Measurements from ENCODE around the gene ADARB1.

The ADARB1 gene

DNA sequence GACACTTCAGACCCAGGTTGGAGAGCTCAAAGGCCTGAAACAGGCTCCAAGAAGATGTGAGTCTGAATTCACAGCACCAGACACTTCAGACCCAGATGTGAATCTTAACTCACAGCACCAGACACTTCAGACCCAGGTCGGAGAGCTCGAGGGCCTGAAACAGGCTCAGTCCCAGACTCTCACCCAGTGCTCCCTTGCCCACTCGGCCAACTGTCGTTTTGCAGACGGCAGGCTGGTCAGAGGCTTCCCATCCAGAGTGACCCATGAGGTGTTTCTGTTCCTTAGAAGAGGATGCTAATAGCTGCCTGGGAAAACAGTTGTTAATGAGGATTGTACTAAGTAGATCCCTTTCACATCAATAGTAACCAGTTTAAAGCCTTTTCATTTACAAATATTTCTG is 88.4 kb downstream of the ADARB1 start:
- FAIRE-seq (no peak), DNase-seq (ENCODE audit: insufficient read length, low spot score) (no peak)

DNA sequence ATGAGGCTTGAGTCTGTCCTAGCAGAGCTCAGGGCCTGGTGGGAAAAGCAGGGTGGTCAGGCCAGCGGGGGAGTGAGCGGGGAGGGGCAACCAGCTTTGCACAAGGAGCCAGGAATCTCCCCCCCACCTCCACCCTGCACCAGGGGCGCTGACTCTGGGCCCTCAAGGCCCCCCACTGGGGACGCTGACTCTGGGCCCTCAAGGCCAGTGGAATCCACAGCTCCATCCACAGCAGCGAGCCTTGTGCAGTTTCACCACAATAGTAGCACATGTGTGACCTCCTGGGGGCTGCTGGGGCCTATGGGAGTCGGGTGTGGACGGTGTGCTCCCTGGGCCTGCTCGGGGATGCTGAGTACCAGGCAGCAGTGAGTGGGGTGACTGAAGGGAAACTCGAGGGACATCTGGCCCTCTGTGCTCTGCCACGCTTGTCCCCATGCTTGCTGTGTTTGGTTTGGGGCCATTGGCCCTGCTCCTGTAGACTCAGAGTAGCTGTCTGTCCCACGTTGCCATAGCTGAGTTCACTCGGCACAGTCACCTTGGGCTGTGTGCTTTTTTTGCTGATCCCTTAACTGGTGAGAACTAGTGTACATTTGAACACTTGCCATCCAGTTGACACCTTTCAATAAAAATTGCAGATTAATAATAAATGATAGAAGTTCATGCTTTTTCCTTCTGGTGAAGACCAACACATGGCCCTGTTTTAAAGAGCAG is 89.2 kb downstream of the ADARB1 start:
- FAIRE-seq: no peak
- DNase-seq (ENCODE audit: insufficient read length, low spot score): no peak

GRCh38 chr21:45164124-45164511 is 89.7 kb downstream of the ADARB1 start:
- DNase-seq (ENCODE audit: insufficient read length, low spot score): no peak
- no peak for FAIRE-seq

- DNase-seq (ENCODE audit: insufficient read length, low spot score): no peak
- FAIRE-seq: no peak
These were observed 90.5 kb downstream of the ADARB1 start for GRCh38 chr21:45164838-45165237.

DNA sequence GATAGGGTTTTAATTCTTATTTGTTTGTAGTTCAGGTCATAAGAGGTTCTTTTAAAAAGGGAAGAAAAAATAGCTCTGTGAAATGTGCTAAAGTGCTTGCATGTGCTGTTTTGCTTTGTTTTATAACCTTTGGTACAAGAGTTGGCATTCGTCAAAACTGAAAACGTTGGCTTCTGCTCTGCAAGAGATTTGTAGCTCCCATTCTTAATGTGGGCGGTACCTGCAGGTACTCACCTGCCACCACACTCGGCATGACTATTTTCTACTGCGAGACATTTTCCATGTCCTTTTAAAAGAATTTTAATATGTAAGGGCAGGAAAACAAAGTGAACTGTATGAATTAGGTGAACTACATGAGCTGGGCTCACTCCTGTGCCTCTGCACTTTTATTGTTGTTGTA is 92.6 kb downstream of the ADARB1 start:
- FAIRE-seq (no peak), DNase-seq (ENCODE audit: insufficient read length, low spot score) (no peak)

DNA sequence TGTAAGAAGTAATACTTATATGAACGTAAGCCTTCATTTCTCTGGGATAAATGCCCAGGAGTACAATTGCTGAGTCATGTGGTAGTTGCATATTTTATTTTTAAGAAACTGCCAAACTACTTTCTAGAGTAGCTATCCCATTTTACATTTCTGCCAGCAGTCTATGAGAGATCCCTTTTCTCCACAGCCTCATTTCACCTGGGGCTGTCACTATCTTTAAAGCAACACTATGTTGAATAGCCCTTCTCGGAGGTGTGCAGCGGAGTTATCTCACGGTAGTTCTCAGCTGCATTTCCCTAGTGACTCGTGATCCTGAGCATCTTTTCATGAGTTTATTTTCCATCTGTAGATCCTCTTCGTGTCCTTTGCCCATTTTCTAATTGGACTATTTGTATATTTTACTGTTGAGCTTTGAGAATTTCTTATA is 93.4 kb downstream of the ADARB1 start:
- DNase-seq (ENCODE audit: insufficient read length, low spot score) (no peak), FAIRE-seq (no peak)

- DNase-seq (ENCODE audit: insufficient read length, low spot score) (no peak), FAIRE-seq (no peak)
These were observed 94.1 kb downstream of the ADARB1 start for GRCh38 chr21:45168522-45168921.

DNA sequence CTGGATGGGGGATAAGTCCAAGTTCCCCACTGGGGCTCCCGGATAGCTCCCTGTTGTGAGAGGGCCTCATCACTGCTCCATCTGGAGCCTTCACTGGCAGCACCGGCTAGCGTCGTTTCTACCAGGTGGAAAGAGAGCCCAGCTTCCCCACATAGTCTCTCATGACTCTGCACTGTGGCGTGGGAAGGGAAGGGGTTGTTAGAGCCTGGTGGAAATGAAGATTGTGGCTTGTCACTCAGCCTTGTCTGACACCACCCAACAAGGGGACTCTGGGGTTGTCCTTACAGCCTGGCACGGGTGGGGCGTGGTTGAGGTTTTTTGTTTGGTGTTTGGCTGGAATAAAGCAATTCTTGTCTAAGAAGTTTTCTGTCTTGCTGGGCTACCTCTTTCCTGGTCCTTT is 94.6 kb downstream of the ADARB1 start:
- DNase-seq (ENCODE audit: insufficient read length, low spot score): no peak
- FAIRE-seq: no peak

GRCh38 chr21:45169682-45170081 is 95.3 kb downstream of the ADARB1 start:
- no peak for FAIRE-seq

GRCh38 chr21:45170987-45171386 is 96.6 kb downstream of the ADARB1 start:
- DNase-seq (ENCODE audit: insufficient read length, low spot score) (no peak), FAIRE-seq (no peak)

More at GRCh38 chr21:45169682-45170081, 95.3 kb downstream of the ADARB1 start:
- DNase-seq (ENCODE audit: insufficient read length, low spot score): no peak

DNA sequence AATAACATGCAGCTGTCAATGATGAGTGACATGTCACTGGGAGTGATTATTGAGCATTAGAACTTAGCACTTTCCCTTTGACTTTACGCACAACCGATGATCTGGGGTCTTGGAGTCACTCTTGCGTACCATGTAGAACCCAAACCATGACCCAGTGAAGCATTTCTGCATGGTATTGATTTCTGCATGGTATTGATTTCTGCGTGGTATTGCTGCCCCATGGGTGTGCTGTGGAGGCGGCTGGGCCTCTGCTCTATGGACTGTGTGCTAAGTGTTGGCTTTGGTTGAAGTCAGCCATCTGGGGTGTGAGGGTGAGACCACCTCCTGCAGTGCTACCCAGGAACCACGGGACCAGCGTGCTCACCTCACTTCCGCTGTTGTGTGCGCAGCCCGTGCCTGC is 98.0 kb downstream of the ADARB1 start:
- FAIRE-seq (no peak), DNase-seq (ENCODE audit: insufficient read length, low spot score) (no peak)

GRCh38 chr21:45175326-45176095 is 101.1 kb downstream of the ADARB1 start:
- no peak for FAIRE-seq

DNA sequence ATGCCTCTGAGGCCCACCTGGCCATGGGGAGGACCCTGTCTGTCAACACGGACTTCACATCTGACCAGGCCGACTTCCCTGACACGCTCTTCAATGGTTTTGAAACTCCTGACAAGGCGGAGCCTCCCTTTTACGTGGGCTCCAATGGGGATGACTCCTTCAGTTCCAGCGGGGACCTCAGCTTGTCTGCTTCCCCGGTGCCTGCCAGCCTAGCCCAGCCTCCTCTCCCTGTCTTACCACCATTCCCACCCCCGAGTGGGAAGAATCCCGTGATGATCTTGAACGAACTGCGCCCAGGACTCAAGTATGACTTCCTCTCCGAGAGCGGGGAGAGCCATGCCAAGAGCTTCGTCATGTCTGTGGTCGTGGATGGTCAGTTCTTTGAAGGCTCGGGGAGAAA is 101.8 kb downstream of the ADARB1 start:
- FAIRE-seq (no peak), DNase-seq (ENCODE audit: insufficient read length, low spot score) (no peak)

More at GRCh38 chr21:45175326-45176095, 101.1 kb downstream of the ADARB1 start:
- DNase-seq (ENCODE audit: insufficient read length, low spot score): no peak

DNA sequence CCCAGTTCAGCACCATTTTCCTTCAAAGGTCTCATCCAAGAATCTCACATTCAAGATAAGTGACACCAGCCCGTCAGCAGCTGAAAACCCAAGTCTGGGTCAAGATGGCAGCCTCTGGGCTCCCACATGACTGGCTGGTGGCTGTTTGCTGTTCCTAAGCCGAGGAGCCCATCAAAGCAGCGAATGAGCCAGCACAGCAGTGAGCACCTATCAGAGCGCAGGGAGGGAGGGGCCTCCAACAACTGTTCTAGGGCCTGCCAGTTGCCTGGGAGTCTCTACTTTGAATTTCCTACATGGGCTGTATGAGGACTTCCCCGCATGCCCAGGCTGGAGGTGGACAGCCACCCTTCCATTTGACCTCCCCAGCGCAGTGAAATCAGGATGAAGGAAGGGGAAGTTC is 102.7 kb downstream of the ADARB1 start:
- DNase-seq (ENCODE audit: insufficient read length, low spot score) (no peak), FAIRE-seq (no peak)

- FAIRE-seq: no peak
- no peak for DNase-seq (ENCODE audit: insufficient read length, low spot score)
These were observed 103.8 kb downstream of the ADARB1 start for GRCh38 chr21:45178070-45178608.

DNA sequence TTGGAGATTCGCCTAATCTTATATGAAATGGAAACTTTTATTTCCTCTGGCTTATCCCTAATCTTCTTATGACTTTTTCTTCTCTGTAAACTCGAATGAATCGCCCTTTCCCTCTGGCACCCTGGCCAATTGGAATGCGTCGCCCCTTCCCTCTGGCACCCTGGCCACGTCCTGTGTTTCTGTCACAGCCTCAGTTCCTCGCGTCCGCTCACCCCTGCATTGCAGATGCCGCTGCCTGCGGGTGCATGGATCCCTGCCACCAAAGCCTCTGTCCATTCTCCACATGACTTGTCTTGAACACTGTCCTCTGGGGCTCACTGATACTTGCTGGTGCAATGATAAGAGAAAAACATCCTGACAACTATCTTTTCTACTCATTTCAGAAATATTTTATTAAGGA is 104.6 kb downstream of the ADARB1 start:
- DNase-seq (ENCODE audit: insufficient read length, low spot score): no peak
- FAIRE-seq: no peak

DNA sequence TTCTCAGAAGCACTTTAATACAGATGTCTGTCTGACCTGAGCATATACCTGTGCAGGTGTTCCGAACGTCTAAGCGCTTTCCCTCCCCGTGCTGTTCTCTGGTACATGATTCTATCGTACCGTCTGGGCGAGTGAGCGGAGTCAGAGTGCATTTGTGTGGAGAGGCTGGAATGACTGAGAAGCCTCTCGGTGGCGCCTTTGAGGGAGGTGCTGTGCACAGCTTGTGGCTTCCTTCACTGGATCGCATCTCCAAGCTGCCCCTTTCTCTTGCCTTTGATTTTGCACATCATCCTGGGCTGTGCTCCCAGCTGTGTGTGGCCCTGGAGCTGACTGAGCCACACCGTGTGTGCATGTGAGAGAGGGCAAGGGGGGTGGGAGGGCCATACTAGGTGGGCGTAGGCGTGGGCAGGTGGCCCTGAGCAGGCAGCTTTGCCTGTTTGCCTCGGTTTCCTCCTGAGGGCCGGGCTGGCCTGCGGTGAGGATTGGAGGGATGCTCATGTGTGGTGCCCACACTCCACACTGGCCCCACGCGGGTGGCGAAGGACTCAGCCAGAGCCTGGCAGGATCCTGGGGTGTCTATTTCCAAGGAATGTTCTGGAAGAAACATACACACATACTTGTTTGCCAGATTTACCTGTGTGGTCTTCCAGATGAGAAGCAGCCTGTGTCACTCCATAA is 105.3 kb downstream of the ADARB1 start:
- FAIRE-seq (no peak), DNase-seq (ENCODE audit: insufficient read length, low spot score) (no peak)

GRCh38 chr21:45180246-45180599 is 105.8 kb downstream of the ADARB1 start:
- DNase-seq (ENCODE audit: insufficient read length, low spot score): no peak
- no peak for FAIRE-seq

DNA sequence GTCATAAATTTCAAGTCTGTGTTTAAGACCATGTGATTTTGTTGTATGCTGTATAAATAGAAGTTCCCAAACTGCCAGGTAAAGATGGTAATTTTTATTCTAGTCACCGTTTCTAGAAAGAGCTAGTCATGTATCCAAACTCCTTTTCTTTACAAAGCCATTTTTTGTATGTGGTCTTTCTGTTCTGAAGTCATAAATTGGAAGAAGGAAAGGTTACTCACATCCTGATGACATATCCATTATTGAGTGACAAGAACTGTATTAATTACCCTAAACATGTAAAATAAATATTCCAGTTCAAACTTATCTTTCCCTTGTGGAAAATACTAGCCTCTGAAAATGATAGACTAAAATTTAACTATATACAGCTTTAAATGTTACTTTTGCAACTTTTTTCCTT is 108.6 kb downstream of the ADARB1 start:
- DNase-seq (ENCODE audit: insufficient read length, low spot score) (no peak), FAIRE-seq (no peak)

GRCh38 chr21:45183852-45184251 is 109.5 kb downstream of the ADARB1 start:
- no peak for DNase-seq (ENCODE audit: insufficient read length, low spot score)
- FAIRE-seq: no peak

DNA sequence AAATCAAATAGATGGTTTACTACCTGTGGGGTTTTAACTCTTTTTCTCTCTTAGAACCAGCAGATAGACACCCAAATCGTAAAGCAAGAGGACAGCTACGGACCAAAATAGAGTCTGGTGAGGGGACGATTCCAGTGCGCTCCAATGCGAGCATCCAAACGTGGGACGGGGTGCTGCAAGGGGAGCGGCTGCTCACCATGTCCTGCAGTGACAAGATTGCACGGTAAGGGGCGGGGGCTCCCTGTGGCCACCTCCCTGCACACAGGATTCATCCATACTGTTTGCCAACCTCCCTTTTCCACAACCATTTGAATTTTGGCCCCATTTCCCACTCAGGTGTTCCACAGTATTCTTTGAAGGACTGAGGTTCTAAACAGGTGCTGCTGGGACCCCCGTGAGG is 110.5 kb downstream of the ADARB1 start:
- no peak for FAIRE-seq

DNA sequence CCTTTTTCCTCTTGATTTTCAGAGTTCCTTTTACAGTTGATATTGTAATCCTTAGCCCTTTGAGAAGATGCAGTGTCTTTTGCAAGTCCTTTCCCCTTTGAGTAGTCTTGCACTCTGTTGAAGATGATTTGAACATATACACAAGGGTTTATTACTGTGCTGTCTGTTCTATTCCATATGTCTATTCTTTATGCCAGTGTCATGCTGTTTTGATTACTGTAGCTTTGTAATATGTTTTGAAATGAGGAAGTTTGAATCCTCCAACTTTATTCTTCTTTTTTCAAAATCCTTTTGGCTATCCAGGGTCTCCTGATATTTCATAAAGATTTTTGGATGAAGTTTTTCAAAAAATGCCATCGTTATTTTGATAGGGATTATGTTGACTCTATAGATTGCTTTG is 112.3 kb downstream of the ADARB1 start:
- DNase-seq (ENCODE audit: insufficient read length, low spot score) (no peak), FAIRE-seq (no peak)

More for the DNA sequence above, 110.5 kb downstream of the ADARB1 start:
- no peak for DNase-seq (ENCODE audit: insufficient read length, low spot score)

All from HTR-8/SVneo (cell line).